H1 (cell line): ENCODE results near the gene PDE4D. TPM values are rescaled to one million over a fixed set of nuclear protein-coding genes. Genes with fewer than 3 reads are reported as not detected.

ENCODE experiments used
- CTCF ChIA-PET: fragments of 300-600 bp; sonication (Branson Sonifier 250); formaldehyde crosslinking; loops from one replicate; lab custom pipeline; 2021; ENCODE audit not compliant: partially characterized antibody; lab: Charles Lee
- POLR2A ChIA-PET: fragments of 300-600 bp; sonication (Branson Sonifier 250); formaldehyde crosslinking; loops from one replicate; lab custom pipeline; 2021; ENCODE audit warnings: inconsistent platforms; ENCODE audit not compliant: partially characterized antibody; lab: Charles Lee
- DNase-seq, 2 experiments: peaks; one replicate each; pipeline versions ENCODE4 v3.0.0 to v3.0.0-alpha.2; 2010 to 2022; ENCODE audit warnings: low spot score in 2 of 2, low read depth in 1 of 2, mixed read lengths in 1 of 2
- FAIRE-seq: peaks from 2 replicates; lab custom pipeline; 2011; peaks lifted over from hg19 to GRCh38; lab: Jason Lieb, UNC
- H2AFZ ChIP-seq: 2 replicates; pipeline ENCODE4 v1.8.1; 2012; ENCODE audit warnings: low read length, inconsistent platforms
- H2AK5ac ChIP-seq: 2 replicates; pipeline ENCODE4 v1.6.1; 2013; ENCODE audit warnings: low read depth, low read length
- H2BK120ac ChIP-seq: replicated peaks from 2 replicates; pipeline ENCODE3; 2013; ENCODE audit warnings: low read depth, low read length, inconsistent platforms
- H2BK12ac ChIP-seq: 2 replicates; pipeline ENCODE4 v1.6.1; 2013; ENCODE audit warnings: low read depth, low read length
- H2BK15ac ChIP-seq: 2 replicates; pipeline ENCODE4 v1.6.1; 2013; ENCODE audit warnings: low read length
- H2BK20ac ChIP-seq: 2 replicates; pipeline ENCODE4 v1.6.1; 2013; ENCODE audit warnings: low read length
- H2BK5ac ChIP-seq: 2 replicates; pipeline ENCODE4 v1.6.1; 2013; ENCODE audit warnings: low read depth, low read length
- H3K14ac ChIP-seq: 2 replicates; pipeline ENCODE4 v1.6.1; 2013; ENCODE audit warnings: inconsistent platforms; ENCODE audit not compliant: insufficient read length
- H3K18ac ChIP-seq: 2 replicates; pipeline ENCODE4 v1.6.1; 2013; ENCODE audit warnings: low read length; ENCODE audit errors: extremely low read depth
- H3K23ac ChIP-seq: 2 replicates; pipeline ENCODE4 v1.6.1; 2013; ENCODE audit warnings: inconsistent platforms; ENCODE audit not compliant: insufficient read length
- H3K23me2 ChIP-seq: 2 replicates; pipeline ENCODE4 v1.6.1; 2013; ENCODE audit warnings: low read depth, low read length
- H3K27ac ChIP-seq: 2 replicates; pipeline ENCODE4 v1.6.1; 2011; ENCODE audit warnings: low read depth, low read length, inconsistent platforms
- H3K27me3 ChIP-seq, 4 experiments: replicated peaks in 1 of 4; 1 replicate in 1 of 4; 2 replicates in 3 of 4; pipeline versions ENCODE4 v1.6.1 to v1.8.1; 2011 to 2013; ENCODE audit warnings: low read length in 3 of 4, mild to moderate bottlenecking in 3 of 4, inconsistent platforms in 2 of 4, mixed read lengths in 2 of 4, moderate library complexity in 1 of 4; ENCODE audit not compliant: control insufficient read depth in 3 of 4, insufficient read depth in 3 of 4; ENCODE audit errors: extremely low read depth in 1 of 4
- H3K36me3 ChIP-seq, 4 experiments: 2 replicates each; pipeline versions ENCODE4 v1.6.1 to v1.8.1; 2011 to 2013; ENCODE audit warnings: mild to moderate bottlenecking in 4 of 4, low read length in 3 of 4, moderate library complexity in 2 of 4, control low read depth in 1 of 4, inconsistent platforms in 1 of 4; ENCODE audit not compliant: insufficient read depth in 4 of 4, control insufficient read depth in 2 of 4
- H3K4ac ChIP-seq: replicated peaks from 2 replicates; pipeline ENCODE3; 2013; ENCODE audit warnings: low read length, low read depth, mixed read lengths, inconsistent platforms; ENCODE audit not compliant: insufficient read length
- H3K4me1 ChIP-seq, 4 experiments: replicated peaks in 1 of 4; 1 replicate in 1 of 4; 2 replicates in 3 of 4; pipeline versions ENCODE4 v1.6.1 to v1.8.1; 2011 to 2013; ENCODE audit warnings: low read length in 3 of 4, inconsistent platforms in 2 of 4, mixed read lengths in 1 of 4; ENCODE audit not compliant: insufficient read depth in 4 of 4, control insufficient read depth in 3 of 4
- H3K4me2 ChIP-seq, 2 experiments: 2 replicates each; pipeline versions ENCODE4 v1.6.1 to v1.8.1; 2011 to 2013; ENCODE audit warnings: low read depth in 2 of 2, low read length in 2 of 2, control low read depth in 1 of 2, inconsistent platforms in 1 of 2, mild to moderate bottlenecking in 1 of 2; ENCODE audit not compliant: insufficient read depth in 1 of 2
- H3K4me3 ChIP-seq, 4 experiments: fragments of 200-600, 300-600 bp in 1 of 4; sonication (generic), shearing (Covaris generic), sonication (Bioruptor Twin) in 1 of 4; 2 replicates each; pipeline versions ENCODE4 v1.5.1 to v1.8.1; 2011 to 2016; ENCODE audit warnings: low read length in 4 of 4, low read depth in 3 of 4, control low read depth in 2 of 4, inconsistent platforms in 2 of 4, mild to moderate bottlenecking in 2 of 4, mixed read lengths in 1 of 4, moderate library complexity in 1 of 4; ENCODE audit not compliant: insufficient read depth in 2 of 4; ENCODE audit errors: extremely low read depth in 1 of 4
- H3K56ac ChIP-seq: replicated peaks from 2 replicates; pipeline ENCODE3; 2013; ENCODE audit warnings: low read depth, mild to moderate bottlenecking, mixed read lengths, low read length, inconsistent platforms; ENCODE audit not compliant: insufficient read length
- H3K79me1 ChIP-seq: 2 replicates; pipeline ENCODE4 v1.6.1; 2013; ENCODE audit warnings: low read depth, low read length, control low read depth
- H3K79me2 ChIP-seq, 2 experiments: 2 replicates each; pipeline versions ENCODE4 v1.6.1 to v1.8.1; 2012 to 2013; ENCODE audit warnings: low read length in 2 of 2, mild to moderate bottlenecking in 2 of 2, inconsistent platforms in 1 of 2; ENCODE audit not compliant: insufficient read depth in 2 of 2, control insufficient read depth in 1 of 2
- H3K9ac ChIP-seq, 4 experiments: replicated peaks in 1 of 4; 1 replicate in 1 of 4; 2 replicates in 3 of 4; pipeline versions ENCODE4 v1.6.1 to v1.8.1; 2011 to 2013; ENCODE audit warnings: low read depth in 3 of 4, low read length in 3 of 4, control low read depth in 2 of 4, mild to moderate bottlenecking in 2 of 4, moderate library complexity in 2 of 4, inconsistent platforms in 1 of 4; ENCODE audit errors: extremely low read depth in 1 of 4
- H3K9me3 ChIP-seq, 2 experiments: 2 replicates each; pipeline versions ENCODE4 v1.6.1 to v1.8.1; 2012 to 2013; ENCODE audit warnings: mild to moderate bottlenecking in 2 of 2, moderate library complexity in 2 of 2, control low read depth in 1 of 2, inconsistent platforms in 1 of 2, low read depth in 1 of 2, low read length in 1 of 2, mixed read lengths in 1 of 2; ENCODE audit not compliant: insufficient read depth in 2 of 2
- H4K20me1 ChIP-seq, 2 experiments: replicated peaks in 1 of 2; 2 replicates each; pipeline versions ENCODE3 to v1.8.1; 2011 to 2013; ENCODE audit warnings: inconsistent platforms in 2 of 2, low read length in 2 of 2, mild to moderate bottlenecking in 1 of 2; ENCODE audit not compliant: insufficient read depth in 2 of 2, control insufficient read depth in 1 of 2
- H4K5ac ChIP-seq: 2 replicates; pipeline ENCODE4 v1.6.1; 2013; ENCODE audit warnings: low read length, low read depth, mixed read lengths, inconsistent platforms; ENCODE audit not compliant: insufficient read length
- H4K8ac ChIP-seq: 2 replicates; pipeline ENCODE4 v1.8.0; 2013; ENCODE audit warnings: mild to moderate bottlenecking, moderate library complexity, low read length, inconsistent platforms; ENCODE audit not compliant: insufficient read depth; ENCODE audit errors: extremely low read depth
- H4K91ac ChIP-seq: replicated peaks from 2 replicates; pipeline ENCODE3; 2013; ENCODE audit warnings: low read length, mixed read lengths, inconsistent platforms; ENCODE audit not compliant: insufficient read length
- ASH2L ChIP-seq: fragments of 200-600, 300-600 bp; sonication (generic); IDR thresholded peaks from one replicate; pipeline ENCODE4 v1.7.1; 2017; ENCODE audit warnings: low read length
- ATF2 ChIP-seq: IDR thresholded peaks from 2 replicates; pipeline ENCODE4 v1.6.1; 2012; ENCODE audit warnings: low read length, inconsistent platforms
- CREB1 ChIP-seq: IDR thresholded peaks from 2 replicates; pipeline ENCODE4 v1.6.1; 2012; ENCODE audit warnings: inconsistent platforms
- EZH2 ChIP-seq: fragments of 200-600 bp; sonication (generic); IDR thresholded peaks from 2 replicates; pipeline ENCODE4 v1.7.1; 2012; ENCODE audit warnings: low read depth, mild to moderate bottlenecking, moderate library complexity, low read length, inconsistent platforms; ENCODE audit not compliant: severe bottlenecking
- FOSL1 ChIP-seq: IDR thresholded peaks from 2 replicates; pipeline ENCODE4 v1.6.1; 2011; ENCODE audit warnings: mild to moderate bottlenecking, low read depth, low read length, moderate library complexity; ENCODE audit not compliant: insufficient read depth
- NRF1 ChIP-seq: IDR thresholded peaks from 2 replicates; pipeline ENCODE4 v1.6.1; 2011; ENCODE audit warnings: mild to moderate bottlenecking, low read depth, low read length, improper control_type of control experiment
- POLR2AphosphoS5 ChIP-seq: IDR thresholded peaks from 2 replicates; pipeline ENCODE4 v1.6.1; 2011; ENCODE audit warnings: low read depth, low read length
- SRF ChIP-seq: IDR thresholded peaks from 2 replicates; pipeline ENCODE4 v1.6.1; 2011; ENCODE audit warnings: mild to moderate bottlenecking, low read depth, low read length, moderate library complexity
- TAF1 ChIP-seq: IDR thresholded peaks from 2 replicates; pipeline ENCODE4 v1.6.1; 2011; ENCODE audit warnings: mild to moderate bottlenecking, low read depth, low read length
- TAF7 ChIP-seq: optimal IDR thresholded peaks from 2 replicates; pipeline ENCODE3; 2011; ENCODE audit warnings: low read depth, mild to moderate bottlenecking, inconsistent platforms, low read length, moderate library complexity, borderline replicate concordance
- TEAD4 ChIP-seq: IDR thresholded peaks from 2 replicates; pipeline ENCODE4 v1.6.1; 2012; ENCODE audit warnings: low read depth, low read length, inconsistent platforms, mixed read lengths
- WGBS, 2 experiments: shearing (Covaris generic) in 1 of 2; methylation state at CpG; one replicate each; pipeline versions ENCODE4 v1.1.6 to v1.1.7; 2013 to 2015; ENCODE audit warnings: low lambda C conversion rate in 2 of 2, mixed read lengths in 2 of 2, inconsistent platforms in 1 of 2, low coverage in 1 of 2, missing lambda C conversion rate in 1 of 2; ENCODE audit not compliant: insufficient replicate concordance in 2 of 2, insufficient coverage in 1 of 2, insufficient read length in 1 of 2; ENCODE audit errors: extremely low coverage in 1 of 2, missing lambda C conversion rate in 1 of 2; 5-methylcytosine and 5-hydroxymethylcytosine counted together
- polyA plus RNA-seq, 7 experiments: library from polyadenylated mRNA; depleted of rRNA in 3 of 7; stranded (reverse) in 5 of 7; unstranded in 2 of 7; fragments of >200 nt in 5 of 7; fragments of 200-250 nt in 2 of 7; gene quantifications; 1 replicate in 5 of 7; 2 replicates in 1 of 7; 4 replicates in 1 of 7; pipeline versions ENCODE4 v1.2.1 to v1.2.3, GENCODE V29; 2011 to 2013; ENCODE audit warnings: missing spikeins in 2 of 7, mixed read lengths in 2 of 7
- total RNA-seq: library from RNA; stranded (reverse); fragmentation: NEBNext Ultra II Directional; extraction: Animal tissue kit (Norgen Biotek cat#: 25700); gene quantifications from 2 replicates; pipeline ENCODE4 v1.2.1, GENCODE V29; 2021

Gene PDE4D
- total and polyA plus RNA-seq, 2 of the 8 experiments (the other 6 are each of a cell fraction or from before 2014, with no cell fraction given) = 2.3 to 3.7 TPM

- H3K27me3 ChIP-seq = no peaks in the 10 kb centered on the region
Observed at GRCh38 chr5:59500014-59500413, 393.5 kb downstream of the PDE4D start.

More at GRCh38 chr5:59500014-59500413, 393.5 kb downstream of the PDE4D start:
- Histone ChIP-seq H3K23ac (no peak overlapping the region), H4K20me1 (no peaks in the 10 kb centered on the region), H3K79me1 (no peaks in the 10 kb centered on the region), H4K5ac (no peak overlapping the region), H3K36me3 (no peaks in the 10 kb centered on the region), H3K27ac (no peak overlapping the region), H2BK15ac (no peak overlapping the region), H2BK5ac (no peak overlapping the region), H4K8ac (no peak overlapping the region), H3K4me1 (no peaks in the 10 kb centered on the region), H3K9me3 (no peaks in the 10 kb centered on the region), H2BK12ac (no peak overlapping the region), H3K4me3 (no peak overlapping the region), H2AK5ac (no peak overlapping the region), H3K4me2 (no peak overlapping the region), H2AFZ (no peak overlapping the region), H4K91ac (no peak overlapping the region), H3K9ac (no peak overlapping the region), H2BK20ac (no peak overlapping the region), H3K23me2 (no peaks in the 10 kb centered on the region), H3K56ac (no peak overlapping the region), H3K14ac (no peak overlapping the region), H3K18ac (no peak overlapping the region), H3K4ac (no peak overlapping the region), H2BK120ac (no peak overlapping the region), H3K79me2 (no peaks in the 10 kb centered on the region)
- ChIA-PET POLR2A (no interaction called here), CTCF (interaction anchor here (2.2 kb wide), 1 partner anchor 111 kb away, joined by 6 read pairs; no protein-coding TSS in a partner anchor)
- TF ChIP-seq TAF7 = no peak
- TF ChIP-seq TAF1 = no peak
- no peak for TF ChIP-seq ASH2L
- no peak for TF ChIP-seq NRF1
- no peak for TF ChIP-seq SRF
- TF ChIP-seq TEAD4 = no peak
- no peak for TF ChIP-seq FOSL1
- no peak for TF ChIP-seq CREB1
- TF ChIP-seq POLR2AphosphoS5 = no peak
- TF ChIP-seq ATF2 = no peak
- TF ChIP-seq EZH2 = no peak
- FAIRE-seq = no peak
- WGBS, 2 experiments = 100% methylated on average over 1 of the region's 1 CpG; no CpG with 5 or more reads in 1 of the 2 experiments
- DNase-seq = no peak
